GM18517 (cell line): ENCODE data around the gene CACTIN.

Source experiments
- ATAC-seq: cut with Tn5 transposase; IDR thresholded peaks from one replicate; pipeline ENCODE4 v1.9.1; 2021; ENCODE audit warnings: mild to moderate bottlenecking, moderate library complexity; ENCODE audit not compliant: unreplicated experiment

The CACTIN gene

GRCh38 chr19:3664879-3665642 lies 38.5 kb upstream of the CACTIN start:
- no peak for ATAC-seq

- no peak for ATAC-seq
Measured at GRCh38 chr19:3663838-3664237, 37.2 kb upstream of the CACTIN start.

- no peak for ATAC-seq
Measured at GRCh38 chr19:3661284-3662238, 35.0 kb upstream of the CACTIN start.

- no peak for ATAC-seq
Measured at GRCh38 chr19:3660493-3661219, 34.1 kb upstream of the CACTIN start.

GRCh38 chr19:3659746-3660112 lies 33.1 kb upstream of the CACTIN start:
- no peak for ATAC-seq

GRCh38 chr19:3658870-3659745 lies 32.5 kb upstream of the CACTIN start:
- ATAC-seq, result no peak

- no peak for ATAC-seq
Measured at GRCh38 chr19:3658004-3658869, 31.6 kb upstream of the CACTIN start.

- ATAC-seq, result no peak
Measured at GRCh38 chr19:3657395-3657769, 30.8 kb upstream of the CACTIN start.

- no peak for ATAC-seq
Measured at GRCh38 chr19:3656747-3657394, 30.3 kb upstream of the CACTIN start.

GRCh38 chr19:3656073-3656746 lies 29.6 kb upstream of the CACTIN start:
- ATAC-seq, result no peak

- ATAC-seq, result no peak
Measured at GRCh38 chr19:3655402-3656072, 28.9 kb upstream of the CACTIN start.

- ATAC-seq, result no peak
Measured at GRCh38 chr19:3653865-3654513, 27.4 kb upstream of the CACTIN start.

- no peak for ATAC-seq
Measured at GRCh38 chr19:3653081-3653795, 26.6 kb upstream of the CACTIN start.

GRCh38 chr19:3652422-3652821 lies 25.8 kb upstream of the CACTIN start:
- ATAC-seq, result no peak

GRCh38 chr19:3651684-3652083 lies 25.1 kb upstream of the CACTIN start:
- no peak for ATAC-seq

GRCh38 chr19:3649888-3650287 lies 23.3 kb upstream of the CACTIN start:
- ATAC-seq, result no peak
